A549 treated with Mapracorat at 1 μM for 4 hours (cell line): ENCODE data around the gene USH2A. TPM values are rescaled to one million over a fixed set of nuclear protein-coding genes. Genes with fewer than 3 reads are reported as not detected.

ENCODE experiments used
- total RNA-seq: library from RNA; stranded (reverse); fragments of 200-300 nt; extraction: Qiagen RNA extraction; gene quantifications from 5 replicates; pipeline ENCODE4 v1.2.3, GENCODE V29; 2022

The USH2A gene, protein sequence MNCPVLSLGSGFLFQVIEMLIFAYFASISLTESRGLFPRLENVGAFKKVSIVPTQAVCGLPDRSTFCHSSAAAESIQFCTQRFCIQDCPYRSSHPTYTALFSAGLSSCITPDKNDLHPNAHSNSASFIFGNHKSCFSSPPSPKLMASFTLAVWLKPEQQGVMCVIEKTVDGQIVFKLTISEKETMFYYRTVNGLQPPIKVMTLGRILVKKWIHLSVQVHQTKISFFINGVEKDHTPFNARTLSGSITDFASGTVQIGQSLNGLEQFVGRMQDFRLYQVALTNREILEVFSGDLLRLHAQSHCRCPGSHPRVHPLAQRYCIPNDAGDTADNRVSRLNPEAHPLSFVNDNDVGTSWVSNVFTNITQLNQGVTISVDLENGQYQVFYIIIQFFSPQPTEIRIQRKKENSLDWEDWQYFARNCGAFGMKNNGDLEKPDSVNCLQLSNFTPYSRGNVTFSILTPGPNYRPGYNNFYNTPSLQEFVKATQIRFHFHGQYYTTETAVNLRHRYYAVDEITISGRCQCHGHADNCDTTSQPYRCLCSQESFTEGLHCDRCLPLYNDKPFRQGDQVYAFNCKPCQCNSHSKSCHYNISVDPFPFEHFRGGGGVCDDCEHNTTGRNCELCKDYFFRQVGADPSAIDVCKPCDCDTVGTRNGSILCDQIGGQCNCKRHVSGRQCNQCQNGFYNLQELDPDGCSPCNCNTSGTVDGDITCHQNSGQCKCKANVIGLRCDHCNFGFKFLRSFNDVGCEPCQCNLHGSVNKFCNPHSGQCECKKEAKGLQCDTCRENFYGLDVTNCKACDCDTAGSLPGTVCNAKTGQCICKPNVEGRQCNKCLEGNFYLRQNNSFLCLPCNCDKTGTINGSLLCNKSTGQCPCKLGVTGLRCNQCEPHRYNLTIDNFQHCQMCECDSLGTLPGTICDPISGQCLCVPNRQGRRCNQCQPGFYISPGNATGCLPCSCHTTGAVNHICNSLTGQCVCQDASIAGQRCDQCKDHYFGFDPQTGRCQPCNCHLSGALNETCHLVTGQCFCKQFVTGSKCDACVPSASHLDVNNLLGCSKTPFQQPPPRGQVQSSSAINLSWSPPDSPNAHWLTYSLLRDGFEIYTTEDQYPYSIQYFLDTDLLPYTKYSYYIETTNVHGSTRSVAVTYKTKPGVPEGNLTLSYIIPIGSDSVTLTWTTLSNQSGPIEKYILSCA (N-terminal part only)
- not detected in 5 replicates for total RNA-seq

GRCh38 chr1:216422821-216423520, at the start of gene USH2A:
Gene USH2A (minus strand): TSS chr1:216423448. CDS start chr1:216422336, 1,112 bp downstream.

